Measurements from ENCODE around the gene AKT1.

AKT1 gene

DNA sequence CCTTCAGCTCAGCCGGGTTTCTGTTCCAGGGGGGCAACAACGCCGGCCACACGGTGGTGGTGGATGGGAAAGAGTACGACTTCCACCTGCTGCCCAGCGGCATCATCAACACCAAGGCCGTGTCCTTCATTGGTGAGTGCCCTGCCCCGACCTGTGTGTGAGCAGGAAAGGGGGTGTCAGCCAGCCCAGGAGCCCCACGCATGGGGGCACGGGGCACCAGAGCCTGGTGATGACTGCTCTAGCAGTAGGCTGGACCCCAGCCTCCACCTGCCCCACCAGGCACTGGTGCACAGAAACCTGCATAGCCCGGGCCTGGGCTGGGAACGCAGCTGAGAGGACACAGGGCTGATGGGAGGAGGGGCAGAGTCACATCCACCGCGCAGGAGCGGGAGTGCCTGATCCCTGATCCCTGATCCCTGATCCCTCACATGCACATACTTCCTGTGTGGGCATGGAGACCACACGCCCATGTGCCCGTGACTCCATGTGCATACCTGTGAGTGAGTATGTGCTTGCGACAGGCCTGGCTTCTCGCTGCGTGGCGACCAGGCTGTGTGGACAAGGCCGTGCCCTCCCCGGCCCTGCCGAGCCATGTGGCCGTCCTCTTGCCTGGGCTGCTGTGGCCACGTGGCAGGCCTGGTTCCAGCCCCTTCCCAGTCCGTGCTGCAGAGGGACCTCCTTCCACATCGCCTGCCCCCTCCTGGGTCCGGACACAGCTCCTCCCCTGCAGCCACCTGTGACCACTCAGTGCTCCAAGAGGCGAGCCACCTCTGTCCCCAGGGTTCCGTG, 60.4 kb downstream of the AKT1 start:
- TF ChIP-seq, protein P1, sequence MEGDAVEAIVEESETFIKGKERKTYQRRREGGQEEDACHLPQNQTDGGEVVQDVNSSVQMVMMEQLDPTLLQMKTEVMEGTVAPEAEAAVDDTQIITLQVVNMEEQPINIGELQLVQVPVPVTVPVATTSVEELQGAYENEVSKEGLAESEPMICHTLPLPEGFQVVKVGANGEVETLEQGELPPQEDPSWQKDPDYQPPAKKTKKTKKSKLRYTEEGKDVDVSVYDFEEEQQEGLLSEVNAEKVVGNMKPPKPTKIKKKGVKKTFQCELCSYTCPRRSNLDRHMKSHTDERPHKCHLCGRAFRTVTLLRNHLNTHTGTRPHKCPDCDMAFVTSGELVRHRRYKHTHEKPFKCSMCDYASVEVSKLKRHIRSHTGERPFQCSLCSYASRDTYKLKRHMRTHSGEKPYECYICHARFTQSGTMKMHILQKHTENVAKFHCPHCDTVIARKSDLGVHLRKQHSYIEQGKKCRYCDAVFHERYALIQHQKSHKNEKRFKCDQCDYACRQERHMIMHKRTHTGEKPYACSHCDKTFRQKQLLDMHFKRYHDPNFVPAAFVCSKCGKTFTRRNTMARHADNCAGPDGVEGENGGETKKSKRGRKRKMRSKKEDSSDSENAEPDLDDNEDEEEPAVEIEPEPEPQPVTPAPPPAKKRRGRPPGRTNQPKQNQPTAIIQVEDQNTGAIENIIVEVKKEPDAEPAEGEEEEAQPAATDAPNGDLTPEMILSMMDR (conservative IDR thresholded peaks at IDR 0.05; ENCODE audit: low read depth, low read length): no peak
- no peak overlapping the region for H3K4me3 ChIP-seq (ENCODE audit: low read length)
- no peak for DNase-seq (ENCODE audit: low read depth)

DNA sequence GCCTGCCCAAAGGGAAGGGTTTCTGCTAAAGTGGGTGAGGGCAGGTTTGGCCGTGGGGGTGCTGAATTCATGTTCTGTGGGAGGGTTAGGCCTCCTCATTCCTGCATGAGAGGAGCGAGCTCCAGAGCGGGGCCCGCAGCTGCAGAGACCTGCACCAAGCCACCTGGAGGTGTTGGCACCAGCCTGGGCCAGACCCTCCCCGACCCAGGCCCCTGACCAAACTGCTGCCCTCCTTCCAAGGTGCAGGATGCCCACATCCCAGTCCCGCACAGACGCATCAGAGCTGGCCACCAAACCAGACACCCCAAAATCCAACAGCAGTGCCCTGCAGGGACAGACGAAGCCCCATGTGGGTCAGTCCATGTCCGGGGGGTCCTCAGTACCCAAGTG, 61.0 kb downstream of the AKT1 start:
- TF ChIP-seq, protein P1 (conservative IDR thresholded peaks at IDR 0.05; ENCODE audit: low read depth, low read length): no peak
- no peak for DNase-seq (ENCODE audit: low read depth)
- H3K4me3 ChIP-seq (ENCODE audit: low read length): no peak overlapping the region

DNA sequence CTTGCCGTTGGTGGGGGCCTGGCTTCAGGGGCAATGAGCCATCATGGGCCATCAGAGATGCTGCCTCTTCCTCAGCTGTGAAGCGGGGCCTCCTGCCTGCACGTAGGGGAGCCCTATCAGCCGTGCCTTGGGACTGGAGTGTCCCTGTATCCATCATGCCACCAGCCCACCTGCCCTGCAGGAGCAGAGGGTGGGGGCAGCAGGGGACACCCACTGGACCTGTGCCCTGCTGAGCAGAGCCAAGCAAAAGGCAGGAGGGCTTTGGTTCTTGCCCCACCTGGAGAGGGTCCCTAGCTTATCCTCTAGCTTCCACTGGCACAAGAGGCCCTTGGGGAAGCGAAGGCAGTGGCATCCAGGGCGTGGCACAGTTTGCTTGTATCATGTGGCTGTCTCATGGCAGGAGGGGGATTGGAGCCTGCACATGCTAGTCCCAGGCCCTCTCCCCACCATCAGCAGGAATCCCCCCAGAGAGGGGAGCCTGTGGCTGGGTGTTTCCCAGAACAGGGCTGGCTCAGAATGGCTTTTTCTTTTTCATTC, 61.4 kb downstream of the AKT1 start:
- H3K4me3 ChIP-seq (ENCODE audit: low read length): no peak overlapping the region
- TF ChIP-seq, protein P1 (conservative IDR thresholded peaks at IDR 0.05; ENCODE audit: low read depth, low read length): no peak
- DNase-seq (ENCODE audit: low read depth): no peak

DNA sequence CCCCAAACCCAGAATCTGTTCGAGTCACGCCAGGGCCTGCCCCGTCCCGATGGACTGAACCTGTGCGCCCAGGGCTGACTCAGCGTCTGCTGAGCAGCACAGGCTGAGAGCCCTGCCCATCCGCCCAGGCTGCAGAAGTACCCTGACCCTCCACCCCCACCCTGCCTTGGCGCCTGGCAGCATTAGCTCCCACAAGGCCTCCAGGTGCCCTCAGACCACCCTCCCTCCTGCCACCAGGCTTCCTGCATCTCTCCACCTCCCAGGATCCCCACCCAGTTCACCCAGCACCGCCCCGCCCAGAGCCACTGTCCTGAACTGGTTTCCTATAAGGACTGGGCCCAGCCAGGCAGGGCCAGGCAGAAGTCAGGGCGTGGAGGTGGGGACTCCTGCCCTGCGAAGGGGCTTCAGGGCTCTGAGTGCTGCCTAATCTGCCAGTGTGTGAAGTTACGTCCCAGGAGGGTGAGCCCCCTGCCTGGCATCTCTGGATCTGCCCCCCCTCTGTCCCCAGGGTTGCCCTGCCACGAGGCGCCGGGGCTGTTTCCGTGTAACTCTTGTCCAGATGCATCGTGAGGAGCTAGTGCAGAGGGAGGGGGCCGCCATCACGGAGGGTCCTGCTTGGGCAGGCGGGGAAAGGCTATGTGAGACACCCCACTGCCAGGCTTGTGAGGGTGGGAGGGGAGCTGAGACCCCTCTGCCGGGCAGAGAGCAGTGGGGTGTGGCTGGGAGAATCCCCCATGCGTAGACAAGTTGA, 62.4 kb downstream of the AKT1 start:
- DNase-seq (ENCODE audit: low read depth): no peak
- H3K4me3 ChIP-seq (ENCODE audit: low read length): no peak overlapping the region
- TF ChIP-seq, protein P1 (conservative IDR thresholded peaks at IDR 0.05; ENCODE audit: low read depth, low read length): no peak

DNA sequence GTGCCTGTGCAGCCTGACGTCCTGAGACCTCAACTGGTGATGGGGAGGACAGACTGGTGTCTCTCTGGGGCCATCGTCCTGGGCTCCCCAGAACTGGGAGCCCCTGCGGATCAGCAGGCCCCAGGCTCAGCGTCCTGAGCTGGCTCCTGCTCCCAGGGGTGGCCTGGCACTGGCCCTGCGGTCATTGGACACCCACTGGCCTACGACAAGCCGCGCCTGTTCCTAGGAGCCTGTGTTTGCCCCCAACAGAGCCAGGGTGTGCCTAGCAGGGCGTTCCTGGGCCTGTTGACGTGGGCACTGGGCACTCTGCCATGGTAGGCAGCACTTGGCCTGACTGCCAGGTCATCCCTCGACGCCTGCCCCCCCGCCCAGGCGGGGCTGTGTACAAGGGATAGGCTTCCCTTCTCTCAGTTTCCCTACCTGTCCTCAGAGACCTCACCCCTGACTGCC, 63.2 kb downstream of the AKT1 start:
- no peak for DNase-seq (ENCODE audit: low read depth)
- TF ChIP-seq, protein P1 (conservative IDR thresholded peaks at IDR 0.05; ENCODE audit: low read depth, low read length): no peak
- H3K4me3 ChIP-seq (ENCODE audit: low read length): no peak overlapping the region

DNA sequence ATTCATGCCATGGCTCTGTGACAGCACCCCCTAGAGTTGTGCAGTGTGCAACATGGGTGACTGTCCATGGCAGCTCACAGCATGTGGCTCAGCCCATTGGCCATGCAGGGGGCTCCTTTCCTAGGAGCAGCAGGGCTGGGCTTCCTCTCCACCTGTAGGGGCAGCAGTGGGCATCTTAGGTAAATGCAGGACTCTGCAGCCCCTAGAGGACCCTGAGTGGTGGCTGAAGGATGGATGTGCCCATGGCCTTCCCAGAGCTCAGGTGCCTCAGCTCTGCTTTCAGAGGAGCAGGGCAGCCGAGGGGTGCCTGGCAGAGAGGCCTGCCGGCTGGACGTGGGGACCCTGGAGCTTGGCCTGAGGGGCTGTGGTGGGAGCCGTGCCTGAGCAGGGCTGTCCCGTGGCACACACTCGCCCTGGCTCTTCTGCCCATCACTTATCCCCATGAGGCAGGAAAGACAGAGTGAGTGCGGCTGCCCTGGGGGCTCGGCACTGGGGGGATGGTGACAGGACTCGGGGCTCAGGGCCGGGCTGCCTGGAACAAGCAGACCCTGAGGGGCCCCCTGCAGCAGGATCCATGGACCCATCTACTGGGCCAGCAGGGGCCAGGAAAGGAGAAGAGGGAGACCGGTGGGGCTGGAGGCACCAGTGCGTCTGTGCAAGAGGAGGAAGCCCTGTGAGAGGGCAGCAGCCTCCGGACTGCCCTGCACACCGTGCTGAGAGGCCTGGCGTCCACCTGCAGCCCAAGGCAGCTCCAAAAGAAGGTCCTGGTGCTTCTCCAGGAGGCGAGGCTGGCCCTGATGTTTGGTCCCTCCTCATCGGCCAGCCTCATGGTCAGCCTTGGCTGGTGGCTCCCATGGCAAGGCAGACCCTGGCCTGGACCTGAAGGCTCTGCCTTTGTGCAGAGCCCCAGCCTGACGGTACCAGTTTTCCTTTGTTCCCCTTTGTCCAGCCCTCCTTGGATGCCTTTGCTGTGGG, 63.9 kb downstream of the AKT1 start:
- no peak for DNase-seq (ENCODE audit: low read depth)
- H3K4me3 ChIP-seq (ENCODE audit: low read length): no peak overlapping the region
- TF ChIP-seq, protein P1 (conservative IDR thresholded peaks at IDR 0.05; ENCODE audit: low read depth, low read length): peak; percentile 71
